Fibroblast of skin of scalp (primary cell): Measurements from ENCODE around the gene CASKIN2. TPM values are rescaled to one million over a fixed set of nuclear protein-coding genes. Genes with fewer than 3 reads are reported as not detected.

Source experiments
- DNase-seq: peaks from one replicate; pipeline ENCODE4 v3.0.0-alpha.2; 2013
- polyA plus RNA-seq, 2 experiments: library from polyadenylated mRNA; unstranded; fragments of 120-200 nt; gene quantifications; one replicate each; pipeline ENCODE4 v1.2.1, GENCODE V29; 2013; ENCODE audit not compliant: insufficient read length in 2 of 2

Gene CASKIN2
- 11.1 TPM for polyA plus RNA-seq (2013, experiment 1 of 2; ENCODE audit: insufficient read length)
- polyA plus RNA-seq (2013, experiment 2 of 2; ENCODE audit: insufficient read length), result 13.7 TPM

GRCh38 chr17:75515496-75516254, at the start of gene CASKIN2:
Gene CASKIN2 (minus strand): TSS chr17:75515537. CDS start chr17:75513804, 1,733 bp downstream.
- peak; percentile 93 for DNase-seq

- DNase-seq, result no peak
Measured at GRCh38 chr17:75565066-75565465, 49.7 kb upstream of the CASKIN2 start.

- no peak for DNase-seq
Measured at GRCh38 chr17:75564195-75564594, 48.9 kb upstream of the CASKIN2 start.

- no peak for DNase-seq
Measured at GRCh38 chr17:75563063-75563758, 47.9 kb upstream of the CASKIN2 start.

- DNase-seq, result no peak
Measured at GRCh38 chr17:75561927-75562603, 46.7 kb upstream of the CASKIN2 start.

- DNase-seq, result no peak
Measured at GRCh38 chr17:75559958-75560533, 44.7 kb upstream of the CASKIN2 start.

GRCh38 chr17:75558666-75559530, 43.6 kb upstream of the CASKIN2 start:
- no peak for DNase-seq

GRCh38 chr17:75557852-75558665, 42.7 kb upstream of the CASKIN2 start:
- DNase-seq, result no peak

- DNase-seq, result no peak
Measured at GRCh38 chr17:75557075-75557851, 41.9 kb upstream of the CASKIN2 start.

GRCh38 chr17:75555679-75556153, 40.4 kb upstream of the CASKIN2 start:
- no peak for DNase-seq

GRCh38 chr17:75553295-75554110, 38.2 kb upstream of the CASKIN2 start:
- DNase-seq, result no peak

GRCh38 chr17:75552425-75553294, 37.3 kb upstream of the CASKIN2 start:
- DNase-seq, result peak; percentile 62

GRCh38 chr17:75551266-75551665, 35.9 kb upstream of the CASKIN2 start:
- DNase-seq, result no peak

GRCh38 chr17:75550139-75550465, 34.8 kb upstream of the CASKIN2 start:
- DNase-seq, result no peak

GRCh38 chr17:75549246-75550138, 34.2 kb upstream of the CASKIN2 start:
- DNase-seq, result no peak

GRCh38 chr17:75548813-75549212, 33.5 kb upstream of the CASKIN2 start:
- DNase-seq, result no peak

GRCh38 chr17:75547091-75547490, 31.8 kb upstream of the CASKIN2 start:
- DNase-seq, result no peak
